NB4 (cell line): ENCODE measurements around the gene RETREG3.

Experiments
- CTCF ChIP-seq: IDR thresholded peaks from one replicate; pipeline ENCODE4 v1.5.1; 2012; ENCODE audit warnings: low read depth, low read length
- POLR2A ChIP-seq: IDR thresholded peaks from 2 replicates; pipeline ENCODE4 v1.6.1; 2011; ENCODE audit warnings: mild to moderate bottlenecking; ENCODE audit not compliant: insufficient read length; ENCODE audit errors: extremely low read depth

DNA sequence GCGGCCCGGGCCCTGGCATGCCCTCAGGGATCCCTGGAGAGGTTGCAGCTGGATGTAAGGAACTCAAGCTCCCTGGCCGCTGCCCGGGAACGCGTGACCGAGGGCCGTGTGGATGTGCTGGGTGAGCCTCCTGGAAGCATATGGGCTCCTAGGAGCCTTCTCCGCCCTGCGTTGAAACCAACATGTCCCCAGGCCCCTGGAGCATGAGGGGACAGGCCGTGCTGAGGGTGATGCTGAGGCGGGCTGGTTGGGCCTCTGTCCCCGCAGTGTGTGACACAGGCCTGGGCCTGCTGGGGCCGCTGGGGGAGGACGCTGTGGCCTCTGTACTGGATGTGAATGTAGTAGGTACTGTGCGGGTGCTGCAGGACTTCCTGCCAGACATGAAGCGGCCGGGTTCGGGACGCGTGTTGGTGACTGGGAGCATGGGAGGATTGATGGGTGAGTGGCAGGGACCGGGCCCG, 62.1 kb downstream of the RETREG3 start:
- no peak for TF ChIP-seq CTCF
- no peak for TF ChIP-seq POLR2A
